Skeletal muscle tissue (tissue), 4 donors: ENCODE measurements around the gene MEG3. TPM values are rescaled to one million over a fixed set of nuclear protein-coding genes. Genes with fewer than 3 reads are reported as not detected.

Source experiments
- H3K27ac ChIP-seq: one replicate; pipeline ENCODE4 v1.7.0; 2013; ENCODE audit warnings: mild to moderate bottlenecking, low read depth, low read length, inconsistent platforms
- H3K27me3 ChIP-seq, 3 donors: one replicate each; pipeline ENCODE4 v1.7.0; 2013; ENCODE audit warnings: low read length in 3 of 3; ENCODE audit not compliant: control insufficient read depth in 3 of 3, insufficient read depth in 3 of 3
- H3K36me3 ChIP-seq, 3 donors: one replicate each; pipeline ENCODE4 v1.7.0; 2013; ENCODE audit warnings: low read length in 3 of 3; ENCODE audit not compliant: control insufficient read depth in 3 of 3, insufficient read depth in 3 of 3
- H3K4me1 ChIP-seq, 3 donors: one replicate each; pipeline ENCODE4 v1.7.0; 2013; ENCODE audit warnings: low read length in 3 of 3, mild to moderate bottlenecking in 3 of 3; ENCODE audit not compliant: control insufficient read depth in 3 of 3, insufficient read depth in 3 of 3
- H3K4me3 ChIP-seq, 3 donors: one replicate each; pipeline ENCODE4 v1.7.0; 2013; ENCODE audit warnings: low read length in 3 of 3
- H3K9ac ChIP-seq, 3 donors: one replicate each; pipeline ENCODE4 v1.7.0; 2013; ENCODE audit warnings: low read length in 3 of 3, mild to moderate bottlenecking in 3 of 3, moderate library complexity in 2 of 3, low read depth in 1 of 3
- H3K9me3 ChIP-seq, 3 donors: one replicate each; pipeline ENCODE4 v1.7.0; 2013; ENCODE audit warnings: low read length in 3 of 3; ENCODE audit not compliant: control insufficient read depth in 3 of 3
- total RNA-seq: library from RNA; depleted of rRNA; stranded (reverse); fragments of >200 nt; gene quantifications from one replicate; pipeline ENCODE4 v1.2.3, GENCODE V29; 2014
- donor health status: Osteomylitis.

Gene MEG3
- total RNA-seq, 1 donor from 2014 or later: 587 TPM

GRCh38 chr14:100820957-100821356 lies 5.0 kb upstream of the MEG3 start:
- H3K36me3 ChIP-seq: no peaks in the 10 kb centered on the region
- no peak overlapping the region for H3K9ac ChIP-seq
- H3K27ac ChIP-seq: no peak overlapping the region
- H3K9me3 ChIP-seq: no peaks in the 10 kb centered on the region
- peaks cover 9 to 25% (median 15%) of the 10 kb centered on the region in 3 donors for H3K27me3 ChIP-seq
- no peak overlapping the region for H3K4me3 ChIP-seq
- peaks cover 0 to 4% (median 0%) of the 10 kb centered on the region in 3 donors for H3K4me1 ChIP-seq

- H3K27ac ChIP-seq: no peak overlapping the region
- H3K4me3 ChIP-seq: no peak overlapping the region
- H3K9ac ChIP-seq: no peak overlapping the region
- H3K27me3 ChIP-seq: peaks cover 15 to 32% (median 21%) of the 10 kb centered on the region in 3 donors
- H3K4me1 ChIP-seq: peaks cover 0 to 4% (median 0%) of the 10 kb centered on the region in 3 donors
- no peaks in the 10 kb centered on the region for H3K36me3 ChIP-seq
- H3K9me3 ChIP-seq: no peaks in the 10 kb centered on the region
Observed at GRCh38 chr14:100822013-100822412, 3.9 kb upstream of the MEG3 start.

- no peak overlapping the region for H3K27ac ChIP-seq
- peaks cover 19 to 37% (median 25%) of the 10 kb centered on the region in 3 donors for H3K27me3 ChIP-seq
- no peaks in the 10 kb centered on the region for H3K36me3 ChIP-seq
- H3K9ac ChIP-seq: no peak overlapping the region
- H3K9me3 ChIP-seq: no peaks in the 10 kb centered on the region
- H3K4me1 ChIP-seq: peaks cover 0 to 4% (median 0%) of the 10 kb centered on the region in 3 donors
- no peak overlapping the region for H3K4me3 ChIP-seq
Observed at GRCh38 chr14:100822532-100823296, 3.2 kb upstream of the MEG3 start.

- H3K9ac ChIP-seq: no peak overlapping the region
- no peaks in the 10 kb centered on the region for H3K36me3 ChIP-seq
- no peaks in the 10 kb centered on the region for H3K9me3 ChIP-seq
- no peak overlapping the region for H3K4me3 ChIP-seq
- H3K4me1 ChIP-seq: peaks cover 0 to 4% (median 0%) of the 10 kb centered on the region in 3 donors
- H3K27me3 ChIP-seq: peaks cover 19 to 43% (median 30%) of the 10 kb centered on the region in 3 donors
- H3K27ac ChIP-seq: no peak overlapping the region
Observed at GRCh38 chr14:100823413-100824080, 2.4 kb upstream of the MEG3 start.

GRCh38 chr14:100824091-100824551 lies 1.8 kb upstream of the MEG3 start:
- H3K36me3 ChIP-seq: no peaks in the 10 kb centered on the region
- no peak overlapping the region for H3K27ac ChIP-seq
- peaks cover 23 to 44% (median 30%) of the 10 kb centered on the region in 3 donors for H3K27me3 ChIP-seq
- no peak overlapping the region for H3K4me3 ChIP-seq
- H3K4me1 ChIP-seq: peaks cover 0 to 4% (median 0%) of the 10 kb centered on the region in 3 donors
- no peaks in the 10 kb centered on the region for H3K9me3 ChIP-seq
- no peak overlapping the region for H3K9ac ChIP-seq

- H3K4me3 ChIP-seq: peak overlapping the region in 1 of 3 donors; percentile 43
- H3K4me1 ChIP-seq: peaks cover 0 to 4% (median 0%) of the 10 kb centered on the region in 3 donors
- no peak overlapping the region for H3K9ac ChIP-seq
- H3K36me3 ChIP-seq: no peaks in the 10 kb centered on the region
- H3K9me3 ChIP-seq: no peaks in the 10 kb centered on the region
- no peak overlapping the region for H3K27ac ChIP-seq
- H3K27me3 ChIP-seq: peaks cover 26 to 44% (median 32%) of the 10 kb centered on the region in 3 donors
Observed at GRCh38 chr14:100824901-100825712, 811 bp upstream of the MEG3 start.

- no peaks in the 10 kb centered on the region for H3K9me3 ChIP-seq
- H3K4me3 ChIP-seq: peak overlapping the region; percentile 22 to 52 (median 31)
- H3K9ac ChIP-seq: peak overlapping the region in 2 of 3 donors; percentile 33 to 43
- peaks cover 0 to 4% (median 0%) of the 10 kb centered on the region in 3 donors for H3K4me1 ChIP-seq
- H3K27me3 ChIP-seq: peaks cover 26 to 44% (median 35%) of the 10 kb centered on the region in 3 donors
- peak overlapping the region; percentile 36 for H3K27ac ChIP-seq
- no peaks in the 10 kb centered on the region for H3K36me3 ChIP-seq
Observed at GRCh38 chr14:100826391-100827100, 628 bp downstream of the MEG3 start.

GRCh38 chr14:100827101-100828021 lies 1.4 kb downstream of the MEG3 start:
- H3K27ac ChIP-seq: peak overlapping the region; percentile 36
- peaks cover 0 to 4% (median 0%) of the 10 kb centered on the region in 3 donors for H3K4me1 ChIP-seq
- H3K27me3 ChIP-seq: peaks cover 26 to 44% (median 31%) of the 10 kb centered on the region in 3 donors
- H3K4me3 ChIP-seq: peak overlapping the region in 2 of 3 donors; percentile 30 to 49
- no peak overlapping the region for H3K9ac ChIP-seq
- no peaks in the 10 kb centered on the region for H3K36me3 ChIP-seq
- H3K9me3 ChIP-seq: no peaks in the 10 kb centered on the region
